SK-N-SH treated with all-trans-retinoic acid at 6 μM for 48 hours (cell line): ENCODE results near the gene SVIL.

ENCODE experiments used
- ATAC-seq: fragments of 200-7000 bp; cut with Tn5 transposase; 3 replicates; pipeline ENCODE4 v1.9.1; 2020; ENCODE audit warnings: mild to moderate bottlenecking, moderate library complexity
- ARNTL ChIP-seq: fragments of 450-650 bp; formaldehyde crosslinking; IDR thresholded peaks from 2 replicates; pipeline ENCODE4 v1.5.0; 2020; ENCODE audit warnings: low read depth, mild to moderate bottlenecking, moderate library complexity, borderline replicate concordance
- BACH2 ChIP-seq: fragments of 250-450 bp; sonication (Bioruptor Pico); IDR thresholded peaks from 2 replicates; pipeline ENCODE4 v1.9.0; 2021; ENCODE audit warnings: mild to moderate bottlenecking, borderline replicate concordance
- CSDC2 ChIP-seq: fragments of 250-450 bp; sonication (Bioruptor Pico); IDR thresholded peaks from 2 replicates; pipeline ENCODE4 v1.5.0; 2020; ENCODE audit warnings: mild to moderate bottlenecking, moderate library complexity
- CSRNP3 ChIP-seq: fragments of 250-450 bp; sonication (Bioruptor Pico); IDR thresholded peaks from 2 replicates; pipeline ENCODE4 v1.5.1; 2021; ENCODE audit warnings: mild to moderate bottlenecking, moderate library complexity
- ESRRG ChIP-seq: fragments of 250-450 bp; sonication (Bioruptor Pico); IDR thresholded peaks from 2 replicates; pipeline ENCODE4 v1.6.1; 2021; ENCODE audit warnings: mild to moderate bottlenecking
- ISL1 ChIP-seq: fragments of 250-450 bp; sonication (Bioruptor Pico); IDR thresholded peaks from 2 replicates; pipeline ENCODE4 v2.1.2; 2022; ENCODE audit warnings: mild to moderate bottlenecking, moderate library complexity
- OSR1 ChIP-seq: fragments of 250-450 bp; sonication (Bioruptor Pico); IDR thresholded peaks from 2 replicates; pipeline ENCODE4 v1.8.0; 2022; ENCODE audit warnings: moderate library complexity, mild to moderate bottlenecking, inconsistent platforms
- PPARA ChIP-seq: fragments of 250-450 bp; sonication (Bioruptor Pico); IDR thresholded peaks from 2 replicates; pipeline ENCODE4 v1.5.0; 2020; ENCODE audit warnings: mild to moderate bottlenecking, borderline replicate concordance
- SNAI2 ChIP-seq: fragments of 250-450 bp; sonication (Bioruptor Pico); IDR thresholded peaks from 2 replicates; pipeline ENCODE4 v1.5.0; 2020; ENCODE audit warnings: mild to moderate bottlenecking, moderate library complexity
- TCF4 ChIP-seq: fragments of 250-450 bp; sonication (Bioruptor Pico); IDR thresholded peaks from 2 replicates; pipeline ENCODE4 v1.8.0; 2021; ENCODE audit warnings: mild to moderate bottlenecking, moderate library complexity, borderline replicate concordance
- TOX ChIP-seq: fragments of 250-450 bp; sonication (Bioruptor Pico); IDR thresholded peaks from 2 replicates; pipeline ENCODE4 v1.8.0; 2021; ENCODE audit warnings: mild to moderate bottlenecking, moderate library complexity, borderline replicate concordance
- ZFP3 ChIP-seq: fragments of 250-450 bp; sonication (Bioruptor Pico); IDR thresholded peaks from 2 replicates; pipeline ENCODE4 v1.5.0; 2020; ENCODE audit warnings: mild to moderate bottlenecking, moderate library complexity
- ZFP30 ChIP-seq: fragments of 450-650 bp; formaldehyde crosslinking; IDR thresholded peaks from 2 replicates; pipeline ENCODE4 v1.5.0; 2022; ENCODE audit warnings: mild to moderate bottlenecking, moderate library complexity
- ZNF70 ChIP-seq: fragments of 450-650 bp; formaldehyde crosslinking; IDR thresholded peaks from 2 replicates; pipeline ENCODE4 v1.5.0; 2020; ENCODE audit warnings: mild to moderate bottlenecking, moderate library complexity
- ZNF8 ChIP-seq: fragments of 450-650 bp; formaldehyde crosslinking; IDR thresholded peaks from 2 replicates; pipeline ENCODE4 v1.5.0; 2020; ENCODE audit warnings: mild to moderate bottlenecking, moderate library complexity
- TF ChIP-seq, protein P1 (sequence below): fragments of 250-450 bp; sonication (Bioruptor Pico); IDR thresholded peaks from 2 replicates; pipeline ENCODE4 v1.5.1; 2020; ENCODE audit warnings: low read depth, mild to moderate bottlenecking, moderate library complexity
- TF ChIP-seq, protein P2 (sequence below): fragments of 250-450 bp; sonication (Bioruptor Pico); IDR thresholded peaks from 2 replicates; pipeline ENCODE4 v1.8.0; 2020; ENCODE audit warnings: mild to moderate bottlenecking, moderate library complexity, borderline replicate concordance
- TF ChIP-seq, protein P3 (sequence below): fragments of 250-450 bp; sonication (Bioruptor Pico); IDR thresholded peaks from 2 replicates; pipeline ENCODE4 v1.8.0; 2021; ENCODE audit warnings: low read depth, mild to moderate bottlenecking, moderate library complexity, borderline replicate concordance

Gene SVIL

GRCh38 chr10:29590915-29591650 is 43.7 kb downstream of the SVIL start:
- TF ChIP-seq, protein P1, sequence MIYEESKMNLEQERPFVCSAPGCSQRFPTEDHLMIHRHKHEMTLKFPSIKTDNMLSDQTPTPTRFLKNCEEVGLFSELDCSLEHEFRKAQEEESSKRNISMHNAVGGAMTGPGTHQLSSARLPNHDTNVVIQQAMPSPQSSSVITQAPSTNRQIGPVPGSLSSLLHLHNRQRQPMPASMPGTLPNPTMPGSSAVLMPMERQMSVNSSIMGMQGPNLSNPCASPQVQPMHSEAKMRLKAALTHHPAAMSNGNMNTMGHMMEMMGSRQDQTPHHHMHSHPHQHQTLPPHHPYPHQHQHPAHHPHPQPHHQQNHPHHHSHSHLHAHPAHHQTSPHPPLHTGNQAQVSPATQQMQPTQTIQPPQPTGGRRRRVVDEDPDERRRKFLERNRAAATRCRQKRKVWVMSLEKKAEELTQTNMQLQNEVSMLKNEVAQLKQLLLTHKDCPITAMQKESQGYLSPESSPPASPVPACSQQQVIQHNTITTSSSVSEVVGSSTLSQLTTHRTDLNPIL (CRISPR knock-in tag) = no peak
- TF ChIP-seq, protein P2, sequence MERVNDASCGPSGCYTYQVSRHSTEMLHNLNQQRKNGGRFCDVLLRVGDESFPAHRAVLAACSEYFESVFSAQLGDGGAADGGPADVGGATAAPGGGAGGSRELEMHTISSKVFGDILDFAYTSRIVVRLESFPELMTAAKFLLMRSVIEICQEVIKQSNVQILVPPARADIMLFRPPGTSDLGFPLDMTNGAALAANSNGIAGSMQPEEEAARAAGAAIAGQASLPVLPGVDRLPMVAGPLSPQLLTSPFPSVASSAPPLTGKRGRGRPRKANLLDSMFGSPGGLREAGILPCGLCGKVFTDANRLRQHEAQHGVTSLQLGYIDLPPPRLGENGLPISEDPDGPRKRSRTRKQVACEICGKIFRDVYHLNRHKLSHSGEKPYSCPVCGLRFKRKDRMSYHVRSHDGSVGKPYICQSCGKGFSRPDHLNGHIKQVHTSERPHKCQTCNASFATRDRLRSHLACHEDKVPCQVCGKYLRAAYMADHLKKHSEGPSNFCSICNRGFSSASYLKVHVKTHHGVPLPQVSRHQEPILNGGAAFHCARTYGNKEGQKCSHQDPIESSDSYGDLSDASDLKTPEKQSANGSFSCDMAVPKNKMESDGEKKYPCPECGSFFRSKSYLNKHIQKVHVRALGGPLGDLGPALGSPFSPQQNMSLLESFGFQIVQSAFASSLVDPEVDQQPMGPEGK (CRISPR knock-in tag) = no peak
- TF ChIP-seq ZFP3 (CRISPR knock-in tag) = no peak
- TF ChIP-seq TCF4 = no peak
- no peak for TF ChIP-seq ZNF70 (CRISPR knock-in tag)
- no peak for TF ChIP-seq ZNF8 (CRISPR knock-in tag)
- no peak for TF ChIP-seq ESRRG (CRISPR knock-in tag)
- TF ChIP-seq SNAI2 (CRISPR knock-in tag) = no peak
- TF ChIP-seq ZFP30 (CRISPR knock-in tag) = no peak
- TF ChIP-seq CSRNP3 (CRISPR knock-in tag) = no peak
- TF ChIP-seq, all 23 proteins: peak for 0
- ATAC-seq = no peak

- TF ChIP-seq ISL1 (CRISPR knock-in tag) = peak; percentile 20; the same call in 1 of the 2 replicates
- no peak for TF ChIP-seq ESRRG (CRISPR knock-in tag)
- ATAC-seq = peak; percentile 57
Measured at GRCh38 chr10:29588629-29589421, 45.9 kb downstream of the SVIL start.

GRCh38 chr10:29587750-29588628 is 46.8 kb downstream of the SVIL start:
- ATAC-seq = peak; percentile 8

GRCh38 chr10:29587102-29587749 is 47.5 kb downstream of the SVIL start:
- ATAC-seq = peak; percentile 9; the same call in 2 of the 3 replicates

- no peak for ATAC-seq
- TF ChIP-seq SNAI2 (CRISPR knock-in tag) (no peak), ARNTL (CRISPR knock-in tag) (no peak), PPARA (CRISPR knock-in tag) (no peak), BACH2 (CRISPR knock-in tag) (no peak), CSRNP3 (CRISPR knock-in tag) (no peak), TCF4 (no peak), ZFP3 (CRISPR knock-in tag) (no peak), OSR1 (CRISPR knock-in tag) (no peak), ESRRG (CRISPR knock-in tag) (no peak), ISL1 (CRISPR knock-in tag) (no peak), ZFP30 (CRISPR knock-in tag) (no peak), TOX (no peak), CSDC2 (CRISPR knock-in tag) (no peak)
- TF ChIP-seq, protein P1 (CRISPR knock-in tag) = no peak
- TF ChIP-seq, protein P3, sequence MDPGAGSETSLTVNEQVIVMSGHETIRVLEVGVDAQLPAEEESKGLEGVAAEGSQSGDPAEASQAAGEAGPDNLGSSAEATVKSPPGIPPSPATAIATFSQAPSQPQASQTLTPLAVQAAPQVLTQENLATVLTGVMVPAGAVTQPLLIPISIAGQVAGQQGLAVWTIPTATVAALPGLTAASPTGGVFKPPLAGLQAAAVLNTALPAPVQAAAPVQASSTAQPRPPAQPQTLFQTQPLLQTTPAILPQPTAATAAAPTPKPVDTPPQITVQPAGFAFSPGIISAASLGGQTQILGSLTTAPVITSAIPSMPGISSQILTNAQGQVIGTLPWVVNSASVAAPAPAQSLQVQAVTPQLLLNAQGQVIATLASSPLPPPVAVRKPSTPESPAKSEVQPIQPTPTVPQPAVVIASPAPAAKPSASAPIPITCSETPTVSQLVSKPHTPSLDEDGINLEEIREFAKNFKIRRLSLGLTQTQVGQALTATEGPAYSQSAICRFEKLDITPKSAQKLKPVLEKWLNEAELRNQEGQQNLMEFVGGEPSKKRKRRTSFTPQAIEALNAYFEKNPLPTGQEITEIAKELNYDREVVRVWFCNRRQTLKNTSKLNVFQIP (CRISPR knock-in tag) = no peak
Measured at GRCh38 chr10:29586509-29586908, 48.3 kb downstream of the SVIL start.
